ENCODE data around the gene ZNF814. TPM values are rescaled to one million over a fixed set of nuclear protein-coding genes. Genes with fewer than 3 reads are reported as not detected.
"Not testable (repeated sequence)": the region's sequence is repeated elsewhere in the genome, so short reads cannot be mapped to it uniquely, and the experiment has no call there.

Gene ZNF814
- total RNA-seq, 1 donor from 2014 or later: 14.2 TPM

DNA sequence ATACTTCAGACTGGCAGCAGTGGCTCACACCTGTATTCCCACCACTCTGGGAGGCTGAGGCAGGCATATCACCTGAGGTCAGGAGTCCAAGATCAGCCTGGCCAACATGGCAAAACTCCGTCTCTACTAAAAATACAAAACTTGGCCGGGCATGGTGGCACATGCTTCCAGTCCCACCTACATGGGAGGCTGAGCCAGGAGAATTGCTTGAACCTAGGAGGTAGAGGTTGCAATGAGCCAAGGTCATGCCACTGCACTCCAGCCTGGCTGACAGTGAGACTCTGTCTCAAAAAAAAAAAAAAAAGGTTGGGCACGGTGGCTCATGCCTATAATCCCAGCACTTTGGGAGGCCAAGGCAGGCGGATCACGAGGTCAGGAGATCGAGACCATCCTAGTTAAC, 19.2 kb downstream of the ZNF814 start:
- peak; percentile 56 for ATAC-seq (ENCODE audit: poor library complexity)
- DNase-seq; intact Hi-C loops (cut with DNase I): not testable (repeated sequence)

DNA sequence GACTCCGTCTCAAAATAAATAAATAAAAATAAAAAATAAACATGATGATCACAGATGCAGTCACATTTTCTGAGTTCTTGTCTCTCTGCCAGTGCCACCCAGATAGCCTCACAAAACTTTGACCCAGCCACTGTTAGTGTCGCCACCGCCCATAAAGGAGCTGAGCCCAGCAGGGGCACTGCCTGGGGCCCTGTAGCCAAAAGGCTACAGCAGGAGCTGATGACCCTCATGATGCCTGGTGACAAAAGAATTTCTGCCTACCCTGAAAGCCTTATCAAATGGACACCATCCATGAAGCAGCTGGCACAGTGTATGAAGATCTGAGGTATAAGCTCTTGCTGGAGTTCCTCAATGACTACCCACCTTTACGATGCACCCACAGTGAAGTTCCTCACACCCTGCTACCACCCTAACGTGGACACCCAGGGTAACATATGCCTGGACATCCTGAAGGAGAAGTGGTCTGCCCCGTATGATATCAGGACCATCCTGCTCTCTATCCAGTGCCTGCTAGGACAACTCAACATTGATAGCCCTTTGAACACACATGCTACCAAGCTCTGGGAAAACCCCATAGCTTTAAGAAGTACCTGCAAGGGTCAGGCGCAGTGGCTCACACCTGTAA, 20.9 kb downstream of the ZNF814 start:
- ATAC-seq (ENCODE audit: poor library complexity): no peak
- DNase-seq: no peak
- intact Hi-C loops (cut with DNase I): no loop called here

- intact Hi-C loops (cut with DNase I); ATAC-seq (ENCODE audit: poor library complexity): not testable (repeated sequence)
Measured at GRCh38 chr19:57862351-57862750, 26.5 kb downstream of the ZNF814 start.

GRCh38 chr19:57854117-57854516, 34.7 kb downstream of the ZNF814 start:
- DNase-seq; intact Hi-C loops (cut with DNase I); ATAC-seq (ENCODE audit: poor library complexity): not testable (repeated sequence)

More at GRCh38 chr19:57862351-57862750, 26.5 kb downstream of the ZNF814 start:
- DNase-seq: not testable (repeated sequence)

GRCh38 chr19:57851812-57852603, 36.8 kb downstream of the ZNF814 start:
- ATAC-seq (ENCODE audit: poor library complexity); intact Hi-C loops (cut with DNase I): not testable (repeated sequence)

GRCh38 chr19:57850553-57851017, 38.3 kb downstream of the ZNF814 start:
- intact Hi-C loops (cut with DNase I): no loop called here
- ATAC-seq (ENCODE audit: poor library complexity): no peak

More at GRCh38 chr19:57851812-57852603, 36.8 kb downstream of the ZNF814 start:
- DNase-seq: not testable (repeated sequence)

DNA sequence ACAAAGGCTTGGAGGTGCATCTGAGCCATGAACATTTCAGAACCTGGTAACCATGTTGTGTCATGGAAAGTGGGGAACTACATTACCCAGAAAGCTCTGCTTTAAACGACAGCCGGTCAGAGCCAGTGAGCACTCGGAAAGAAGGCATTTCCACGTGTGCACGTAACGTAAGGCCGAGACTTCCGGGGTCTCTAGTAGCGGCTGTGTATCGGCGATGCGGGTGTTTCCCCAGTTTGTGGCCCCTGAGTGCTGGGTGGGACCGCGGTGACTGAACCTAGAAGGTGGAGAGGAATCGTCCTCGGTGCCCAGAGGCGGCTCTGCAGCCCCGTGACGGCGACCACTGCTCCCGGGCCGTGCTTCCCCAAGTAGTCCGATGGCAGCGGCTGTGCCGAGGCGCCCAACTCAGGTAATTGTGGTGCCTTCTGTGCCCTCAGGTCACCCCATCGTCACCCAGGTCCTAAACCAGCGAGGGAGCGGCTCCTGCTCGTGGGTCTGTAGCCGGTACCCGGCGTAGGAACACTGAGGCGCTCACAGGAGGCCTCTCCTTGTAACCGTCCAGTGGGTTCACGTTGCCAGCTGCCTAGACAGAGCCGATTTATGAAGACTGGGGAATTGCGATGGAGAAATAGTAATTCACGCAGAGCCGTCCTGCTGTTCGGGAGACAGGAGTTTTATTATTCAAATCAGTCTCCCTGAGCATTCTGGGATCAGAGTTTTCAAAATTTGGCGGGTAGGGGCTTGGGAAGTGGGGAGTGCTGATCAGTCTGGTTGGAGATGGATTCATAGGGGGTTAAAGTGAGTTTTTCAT, 39.0 kb downstream of the ZNF814 start, which contains the start of gene ZNF587:
ZNF587 (plus strand) TSS at position 194 of the 808 bp plus-strand sequence; CDS start at position 374, 180 bp downstream.
- intact Hi-C loops (cut with DNase I): not testable (repeated sequence)

More at GRCh38 chr19:57850553-57851017, 38.3 kb downstream of the ZNF814 start:
- DNase-seq: no peak

DNA sequence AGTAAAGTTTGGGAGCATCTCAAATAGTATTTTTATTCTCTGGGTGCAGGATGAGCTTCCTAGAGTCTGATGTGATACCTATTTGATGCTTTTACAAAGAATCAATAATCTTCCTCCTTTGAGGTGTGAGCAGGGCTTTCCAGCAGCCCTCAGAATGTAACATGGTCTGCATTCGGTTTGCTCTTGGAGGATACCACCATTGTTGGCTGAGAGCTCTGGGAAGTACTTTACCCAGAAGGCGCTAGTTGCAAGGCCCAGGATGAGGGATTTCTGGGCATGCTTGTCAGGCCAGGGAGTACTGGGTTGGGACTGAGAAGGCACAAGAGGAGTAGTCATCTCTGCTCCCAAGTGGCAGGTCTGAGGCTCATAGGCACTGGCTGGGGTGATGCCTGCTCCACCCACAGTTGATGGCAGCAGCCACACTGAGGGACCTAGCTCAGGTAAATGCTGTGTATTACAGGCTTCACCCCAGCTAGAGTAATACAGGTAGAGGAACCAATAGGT, 39.6 kb downstream of the ZNF814 start:
- ATAC-seq (ENCODE audit: poor library complexity); intact Hi-C loops (cut with DNase I); DNase-seq: not testable (repeated sequence)

More for the DNA sequence above, 39.0 kb downstream of the ZNF814 start, which contains the start of gene ZNF587:
- DNase-seq (peak; percentile 81), ATAC-seq (ENCODE audit: poor library complexity) (peak; percentile 98)

- ATAC-seq (ENCODE audit: poor library complexity); DNase-seq; intact Hi-C loops (cut with DNase I): not testable (repeated sequence)
Measured at GRCh38 chr19:57847164-57847563, 41.7 kb downstream of the ZNF814 start.

DNA sequence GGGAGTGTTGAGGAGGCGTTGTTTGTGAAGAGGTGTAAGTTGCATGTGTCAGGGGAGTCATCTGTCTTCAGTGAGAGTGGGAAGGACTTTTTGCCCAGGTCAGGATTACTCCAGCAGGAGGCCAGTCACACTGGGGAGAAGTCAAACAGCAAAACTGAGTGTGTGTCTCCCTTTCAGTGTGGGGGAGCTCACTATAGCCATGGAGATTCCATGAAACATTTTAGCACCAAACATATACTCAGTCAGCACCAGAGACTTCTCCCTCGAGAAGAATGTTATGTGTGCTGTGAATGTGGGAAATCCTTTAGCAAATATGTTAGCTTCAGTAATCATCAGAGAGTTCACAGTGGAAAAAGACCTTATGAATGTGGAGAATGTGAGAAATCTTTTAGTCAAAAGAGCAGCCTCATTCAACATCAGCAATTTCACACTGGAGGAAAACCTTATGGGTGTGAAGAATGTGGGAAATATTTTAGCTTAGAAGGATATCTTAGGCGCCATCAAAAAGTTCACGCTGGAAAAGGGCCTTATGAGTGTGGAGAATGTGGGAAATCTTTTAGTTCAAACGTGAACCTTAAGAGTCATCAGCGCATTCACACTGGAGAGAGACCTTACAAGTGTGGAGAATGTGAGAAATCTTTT, 47.6 kb downstream of the ZNF814 start:
- ATAC-seq (ENCODE audit: poor library complexity) (no peak), DNase-seq (no peak)
- intact Hi-C loops (cut with DNase I): no loop called here

DNA sequence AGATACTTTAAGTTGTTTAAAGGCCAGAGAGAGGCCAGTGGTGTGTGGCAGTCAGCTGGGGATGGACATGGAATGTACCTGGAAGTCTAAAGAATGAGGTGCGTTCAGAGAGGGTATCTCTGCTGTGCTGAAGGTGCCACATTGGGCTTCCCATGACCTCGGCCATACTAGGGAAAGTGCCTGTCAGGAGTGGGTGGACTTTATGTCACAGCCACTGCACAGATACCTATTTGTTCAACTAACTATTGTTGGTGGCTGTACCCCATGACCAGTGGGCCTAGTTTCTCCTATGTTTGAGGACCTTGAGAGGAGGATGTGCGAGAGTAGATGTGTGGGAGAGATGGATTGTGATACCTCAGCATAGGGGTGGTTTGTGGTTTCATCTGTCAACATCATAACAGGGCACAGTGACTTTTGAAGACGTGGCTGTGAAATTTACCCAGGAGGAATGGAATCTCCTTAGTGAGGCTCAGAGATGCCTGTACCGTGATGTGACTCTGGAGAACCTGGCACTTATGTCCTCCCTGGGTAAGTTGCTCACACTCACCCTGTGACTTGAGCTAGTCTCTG, 50.1 kb downstream of the ZNF814 start:
- DNase-seq; intact Hi-C loops (cut with DNase I); ATAC-seq (ENCODE audit: poor library complexity): not testable (repeated sequence)

DNA sequence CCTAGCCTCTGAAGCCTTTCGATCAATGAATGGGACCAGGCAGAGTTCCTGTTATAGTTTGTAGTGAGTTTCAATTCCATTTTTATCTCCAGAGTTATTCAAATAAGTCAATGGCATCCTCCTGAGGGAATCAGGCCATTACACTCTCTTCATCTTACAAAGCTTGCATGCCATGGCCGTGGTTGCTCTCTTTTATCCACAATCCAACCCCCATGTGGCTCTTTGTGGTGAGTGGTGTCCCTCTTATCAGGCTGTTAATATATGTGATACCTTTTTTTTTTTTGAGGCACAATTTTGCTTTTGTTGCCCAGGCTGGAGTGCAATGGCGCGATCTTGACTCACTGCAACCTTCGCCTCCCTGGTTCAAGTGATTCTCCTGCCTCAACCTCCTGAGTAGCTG, 51.8 kb downstream of the ZNF814 start:
- ATAC-seq (ENCODE audit: poor library complexity); intact Hi-C loops (cut with DNase I): not testable (repeated sequence)

DNA sequence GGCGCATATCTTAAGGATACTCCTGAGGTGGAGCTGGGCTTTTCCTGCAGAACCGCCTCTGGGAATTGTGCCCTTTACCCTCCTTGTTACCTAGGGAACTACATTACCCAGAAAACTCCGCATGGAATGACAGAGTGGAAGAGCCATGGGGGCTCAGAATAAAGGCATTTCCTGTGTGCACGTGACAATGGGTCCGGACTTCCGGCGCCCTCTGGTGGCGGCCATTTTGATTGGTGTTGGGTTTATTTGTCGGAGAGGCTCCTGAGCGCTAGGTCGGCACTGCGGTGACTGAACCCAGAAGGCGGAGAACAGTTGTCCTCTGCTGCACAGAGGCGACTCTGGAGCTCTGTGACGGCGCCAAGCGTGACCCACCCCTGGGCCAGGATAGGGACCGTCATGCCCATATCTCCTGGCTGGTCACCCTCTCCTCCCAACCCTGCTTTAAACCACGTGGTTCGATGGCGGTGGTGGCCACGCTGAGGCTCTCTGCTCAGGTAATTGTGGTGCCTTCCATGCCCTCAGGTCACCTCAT, 58.7 kb downstream of the ZNF814 start, which contains the start of gene ZNF587B:
ZNF587B (plus strand) TSS at position 229 of the 532 bp plus-strand sequence; CDS start at position 459, 230 bp downstream.
- intact Hi-C loops (cut with DNase I): no loop called here
- DNase-seq (peak; percentile 86), ATAC-seq (ENCODE audit: poor library complexity) (peak; percentile 92)

More for the DNA sequence above, 51.8 kb downstream of the ZNF814 start:
- DNase-seq: not testable (repeated sequence)

DNA sequence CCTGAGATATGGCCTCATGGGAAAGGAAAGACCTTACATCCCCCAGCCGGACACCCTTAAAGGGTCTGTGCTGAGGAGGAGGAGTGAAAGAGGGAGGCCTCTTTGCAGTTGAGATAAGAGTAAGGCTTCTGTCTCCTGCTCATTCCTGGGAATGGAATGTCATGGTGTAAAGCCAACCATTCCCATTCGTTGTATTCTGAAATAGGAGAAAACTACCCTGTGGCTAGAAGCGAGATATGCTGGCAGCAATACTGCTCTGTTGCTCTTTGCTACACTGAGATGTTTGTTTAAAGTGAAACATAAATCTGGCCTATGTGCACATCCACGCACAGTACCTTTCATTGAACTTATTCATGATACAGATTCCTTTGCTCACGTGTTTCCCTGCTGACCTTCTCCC, 59.5 kb downstream of the ZNF814 start:
- ATAC-seq (ENCODE audit: poor library complexity) (peak; percentile 28), DNase-seq (no peak)
- intact Hi-C loops (cut with DNase I): no loop called here

DNA sequence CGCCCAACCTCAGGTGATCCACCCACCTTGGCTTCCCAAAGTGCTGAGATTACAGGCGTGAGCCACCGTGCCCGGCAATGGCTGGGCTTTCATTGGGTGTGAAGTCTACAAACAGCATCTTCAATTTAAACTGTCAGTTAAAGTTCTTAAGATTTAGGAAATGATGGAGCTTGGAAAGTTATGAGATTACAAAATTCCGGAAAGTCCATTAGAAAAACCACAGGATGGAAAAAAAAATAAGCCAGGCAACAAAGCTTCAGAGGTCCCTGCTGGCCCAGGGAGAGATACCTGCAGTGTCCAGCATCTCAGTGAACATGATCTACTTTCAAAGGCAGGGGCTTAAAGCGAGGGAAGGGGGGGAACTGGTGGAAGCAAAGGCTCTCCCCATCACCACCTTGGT, 63.3 kb downstream of the ZNF814 start:
- no peak for DNase-seq
- intact Hi-C loops (cut with DNase I): no loop called here
- no peak for ATAC-seq (ENCODE audit: poor library complexity)

DNA sequence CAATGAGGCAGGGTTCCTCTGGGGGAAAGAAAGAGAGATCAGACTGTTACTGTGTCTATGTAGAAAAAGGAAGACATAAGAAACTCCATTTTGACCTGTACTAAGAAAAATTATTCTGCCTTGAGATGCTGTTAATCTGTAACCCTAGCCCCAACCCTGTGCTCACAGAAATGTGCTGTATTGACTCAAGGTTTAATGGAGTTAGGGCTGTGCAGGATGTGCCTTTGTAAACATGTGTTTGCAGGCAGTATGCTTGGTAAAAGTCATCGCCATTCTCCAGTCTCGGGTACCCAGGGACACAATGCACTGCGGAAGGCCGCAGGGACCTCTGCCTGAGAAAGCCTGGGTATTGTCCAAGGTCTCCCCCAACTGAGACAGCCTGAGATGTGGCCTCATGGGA, 65.2 kb downstream of the ZNF814 start:
- DNase-seq; ATAC-seq (ENCODE audit: poor library complexity); intact Hi-C loops (cut with DNase I): not testable (repeated sequence)

DNA sequence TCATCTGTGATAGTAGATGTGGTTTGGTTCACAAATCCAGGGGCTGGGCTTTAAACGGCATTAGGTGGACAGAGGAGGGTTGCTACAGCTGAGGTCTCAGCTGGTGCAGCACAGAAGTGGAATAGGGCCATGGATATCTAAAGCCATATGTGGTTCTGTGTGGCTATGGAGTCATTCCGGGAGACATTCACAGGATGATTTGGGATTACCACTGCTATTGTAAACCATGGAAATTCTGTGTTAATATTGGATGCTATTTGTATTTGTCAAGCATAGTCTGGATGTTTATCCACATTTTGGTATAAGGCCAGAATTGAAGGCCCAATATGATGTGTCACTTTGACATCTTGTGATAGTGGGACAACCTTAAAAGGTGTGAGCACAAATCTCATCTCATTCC, 65.7 kb downstream of the ZNF814 start:
- DNase-seq; ATAC-seq (ENCODE audit: poor library complexity); intact Hi-C loops (cut with DNase I): not testable (repeated sequence)

All from Right ventricle myocardium superior (tissue), 1 donor.